HG03139 (cell line): ENCODE measurements around the gene PHGDH.

Experiments used
- ATAC-seq: cut with Tn5 transposase; IDR thresholded peaks from one replicate; pipeline ENCODE4 v1.9.1; 2021; ENCODE audit not compliant: unreplicated experiment

Gene PHGDH

GRCh38 chr1:119758584-119758983 is 46.9 kb downstream of the PHGDH start:
- ATAC-seq = no peak

GRCh38 chr1:119762409-119762808 is 50.7 kb downstream of the PHGDH start:
- no peak for ATAC-seq

GRCh38 chr1:119762953-119763352 is 51.2 kb downstream of the PHGDH start:
- no peak for ATAC-seq

- no peak for ATAC-seq
Observed at GRCh38 chr1:119764220-119764619, 52.5 kb downstream of the PHGDH start.

GRCh38 chr1:119766374-119766794 is 54.6 kb downstream of the PHGDH start:
- no peak for ATAC-seq

- no peak for ATAC-seq
Observed at GRCh38 chr1:119767486-119767885, 55.8 kb downstream of the PHGDH start.

GRCh38 chr1:119768778-119769177 is 57.0 kb downstream of the PHGDH start, which contains the start of gene HMGCS2:
Gene HMGCS2, minus strand, starts transcription at chr1:119768905. Its CDS starts 61 bp downstream, at chr1:119768844.
- ATAC-seq = no peak

GRCh38 chr1:119771016-119771415 is 59.3 kb downstream of the PHGDH start:
- no peak for ATAC-seq

GRCh38 chr1:119771770-119772169 is 60.0 kb downstream of the PHGDH start:
- ATAC-seq = no peak

GRCh38 chr1:119772298-119772697 is 60.6 kb downstream of the PHGDH start:
- no peak for ATAC-seq

GRCh38 chr1:119773711-119774241 is 62.0 kb downstream of the PHGDH start:
- no peak for ATAC-seq

- no peak for ATAC-seq
Observed at GRCh38 chr1:119774746-119775490, 63.2 kb downstream of the PHGDH start.

- ATAC-seq = no peak
Observed at GRCh38 chr1:119778359-119778758, 66.6 kb downstream of the PHGDH start.

- no peak for ATAC-seq
Observed at GRCh38 chr1:119778886-119779560, 67.3 kb downstream of the PHGDH start.

- no peak for ATAC-seq
Observed at GRCh38 chr1:119779869-119780356, 68.2 kb downstream of the PHGDH start.

- ATAC-seq = no peak
Observed at GRCh38 chr1:119781434-119782210, 69.9 kb downstream of the PHGDH start.

- ATAC-seq = no peak
Observed at GRCh38 chr1:119782631-119783325, 71.0 kb downstream of the PHGDH start.

GRCh38 chr1:119783354-119784185 is 71.8 kb downstream of the PHGDH start:
- no peak for ATAC-seq

- no peak for ATAC-seq
Observed at GRCh38 chr1:119784191-119784781, 72.6 kb downstream of the PHGDH start.
